RWPE2 (cell line): ENCODE measurements around the gene KIF1A.
A peak's percentile ranks its signal among the peaks of the same experiment; 100 is the strongest.

ENCODE experiments used
- ATAC-seq: fragments of 200-7000 bp; cut with Tn5 transposase; 3 replicates; pipeline ENCODE4 v1.9.1; 2021; ENCODE audit warnings: low read depth
- DNase-seq: peaks from one replicate; pipeline ENCODE4 v3.0.0-alpha.2; 2020; ENCODE audit warnings: low spot score
- H3K27ac ChIP-seq: fragments of 450-650 bp; 2 replicates; pipeline ENCODE4 v1.5.1; 2017; ENCODE audit warnings: mild to moderate bottlenecking; ENCODE audit not compliant: poor library complexity, severe bottlenecking
- H3K27me3 ChIP-seq: fragments of 250-450 bp; sonication (Bioruptor Pico); 2 replicates; pipeline ENCODE4 v1.5.1; 2021; ENCODE audit warnings: mild to moderate bottlenecking, moderate library complexity; ENCODE audit not compliant: insufficient read depth, poor library complexity, severe bottlenecking
- H3K36me3 ChIP-seq: fragments of 250-450 bp; sonication (Bioruptor Pico); 2 replicates; pipeline ENCODE4 v1.5.1; 2020; ENCODE audit warnings: low read depth, mild to moderate bottlenecking, moderate library complexity
- H3K4me1 ChIP-seq: fragments of 250-450 bp; sonication (Bioruptor Pico); 2 replicates; pipeline ENCODE4 v1.5.1; 2021; ENCODE audit warnings: mild to moderate bottlenecking, moderate library complexity; ENCODE audit not compliant: insufficient read depth, poor library complexity, severe bottlenecking
- H3K4me3 ChIP-seq: fragments of 250-450 bp; sonication (Bioruptor Pico); 2 replicates; pipeline ENCODE4 v1.5.1; 2021; ENCODE audit warnings: mild to moderate bottlenecking, moderate library complexity; ENCODE audit not compliant: severe bottlenecking
- H3K9me3 ChIP-seq: fragments of 250-450 bp; sonication (Bioruptor Pico); 2 replicates; pipeline ENCODE4 v1.5.1; 2021; ENCODE audit warnings: mild to moderate bottlenecking, moderate library complexity; ENCODE audit not compliant: severe bottlenecking
- CTCF ChIP-seq: fragments of 450-650 bp; IDR thresholded peaks from one replicate; pipeline ENCODE4 v1.5.1; 2017; ENCODE audit warnings: mild to moderate bottlenecking, moderate library complexity; ENCODE audit not compliant: poor library complexity, severe bottlenecking

The KIF1A gene

GRCh38 chr2:240733803-240734495 lies 86.1 kb downstream of the KIF1A start:
- DNase-seq (no peak), ATAC-seq (no peak)
- no peaks in the 10 kb centered on the region for H3K9me3 ChIP-seq
- no peak overlapping the region for H3K4me3 ChIP-seq
- H3K4me1 ChIP-seq = peaks cover under 1% of the 10 kb centered on the region
- no peaks in the 10 kb centered on the region for H3K27me3 ChIP-seq
- no peak overlapping the region for H3K27ac ChIP-seq
- no peak for TF ChIP-seq CTCF
- no peaks in the 10 kb centered on the region for H3K36me3 ChIP-seq

GRCh38 chr2:240732911-240733622 lies 87.0 kb downstream of the KIF1A start:
- TF ChIP-seq CTCF = no peak
- ATAC-seq = no peak
- no peak overlapping the region for H3K27ac ChIP-seq
- no peaks in the 10 kb centered on the region for H3K36me3 ChIP-seq
- no peak for DNase-seq
- no peaks in the 10 kb centered on the region for H3K27me3 ChIP-seq
- H3K4me3 ChIP-seq = no peak overlapping the region
- no peaks in the 10 kb centered on the region for H3K9me3 ChIP-seq
- H3K4me1 ChIP-seq = no peaks in the 10 kb centered on the region

GRCh38 chr2:240732184-240732583 lies 87.8 kb downstream of the KIF1A start:
- H3K36me3 ChIP-seq = no peaks in the 10 kb centered on the region
- H3K9me3 ChIP-seq = no peaks in the 10 kb centered on the region
- no peak for DNase-seq
- H3K27me3 ChIP-seq = no peaks in the 10 kb centered on the region
- H3K27ac ChIP-seq = no peak overlapping the region
- TF ChIP-seq CTCF = no peak
- H3K4me3 ChIP-seq = no peak overlapping the region
- no peak for ATAC-seq
- H3K4me1 ChIP-seq = no peaks in the 10 kb centered on the region

- H3K4me1 ChIP-seq = no peaks in the 10 kb centered on the region
- no peak for TF ChIP-seq CTCF
- ATAC-seq (peak; percentile 40; the same call in 1 of the 3 replicates), DNase-seq (no peak)
- H3K36me3 ChIP-seq = no peaks in the 10 kb centered on the region
- H3K4me3 ChIP-seq = no peak overlapping the region
- H3K9me3 ChIP-seq = no peaks in the 10 kb centered on the region
- H3K27ac ChIP-seq = no peak overlapping the region
- no peaks in the 10 kb centered on the region for H3K27me3 ChIP-seq
Observed at GRCh38 chr2:240731178-240731545, 88.9 kb downstream of the KIF1A start.
